Activated CD8-positive, alpha-beta memory T cell treated with anti-CD3 and anti-CD28 coated beads for 1 hour (primary cell): Measurements from ENCODE around the gene CREB5.

Source experiments
- DNase-seq, 2 donors: peaks; one replicate each; pipeline ENCODE4 v3.0.0-alpha.2; 2020; ENCODE audit warnings: low read depth in 1 of 2; ENCODE audit errors: extremely low read depth in 1 of 2

Gene CREB5

GRCh38 chr7:28629216-28629842 lies 217.0 kb downstream of the CREB5 start:
- DNase-seq, result no peak

- DNase-seq, result no peak
Observed at GRCh38 chr7:28630350-28630749, 218.0 kb downstream of the CREB5 start.

GRCh38 chr7:28631995-28632394 lies 219.7 kb downstream of the CREB5 start:
- DNase-seq, result no peak

GRCh38 chr7:28638914-28639313 lies 226.6 kb downstream of the CREB5 start:
- no peak for DNase-seq

DNA sequence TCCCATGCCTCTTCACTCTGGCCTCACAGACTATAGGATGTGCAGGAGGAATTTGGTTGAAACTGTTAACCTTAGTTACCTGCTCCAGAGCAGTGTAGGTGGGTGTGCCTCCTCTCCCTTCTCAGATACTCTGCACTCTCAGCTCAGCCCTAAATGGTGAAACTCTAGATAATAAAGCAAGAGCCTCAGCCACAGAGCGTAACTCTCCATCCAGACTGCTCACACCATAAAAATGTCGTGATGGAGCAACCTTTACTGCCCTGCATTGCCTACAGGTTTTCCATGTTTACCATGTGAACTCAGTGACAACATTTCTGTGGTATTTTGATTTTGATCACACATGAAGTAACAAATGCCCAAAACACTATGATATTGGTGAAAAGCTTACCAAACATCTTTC lies 227.7 kb downstream of the CREB5 start:
- DNase-seq, result no peak

GRCh38 chr7:28641752-28642545 lies 229.6 kb downstream of the CREB5 start:
- no peak for DNase-seq

DNA sequence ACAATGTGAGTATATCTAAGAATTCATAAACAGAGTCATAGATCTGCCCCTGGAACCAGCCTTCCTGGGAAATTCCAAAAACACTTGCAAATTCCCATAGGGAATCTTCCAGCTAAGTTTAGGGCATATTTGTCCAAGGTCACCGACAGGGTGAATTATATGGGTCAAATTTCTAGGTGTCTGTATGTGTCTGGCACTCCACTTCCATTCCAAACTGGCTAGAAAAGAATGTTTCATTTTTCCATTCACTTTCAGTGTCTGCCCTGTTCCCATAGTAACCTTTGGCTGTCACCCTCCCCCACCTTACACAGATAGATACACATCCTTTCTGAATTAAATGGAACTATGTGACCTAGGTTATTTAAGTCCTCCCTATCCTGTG lies 230.9 kb downstream of the CREB5 start:
- no peak for DNase-seq

GRCh38 chr7:28643584-28644340 lies 231.4 kb downstream of the CREB5 start:
- DNase-seq, result no peak

DNA sequence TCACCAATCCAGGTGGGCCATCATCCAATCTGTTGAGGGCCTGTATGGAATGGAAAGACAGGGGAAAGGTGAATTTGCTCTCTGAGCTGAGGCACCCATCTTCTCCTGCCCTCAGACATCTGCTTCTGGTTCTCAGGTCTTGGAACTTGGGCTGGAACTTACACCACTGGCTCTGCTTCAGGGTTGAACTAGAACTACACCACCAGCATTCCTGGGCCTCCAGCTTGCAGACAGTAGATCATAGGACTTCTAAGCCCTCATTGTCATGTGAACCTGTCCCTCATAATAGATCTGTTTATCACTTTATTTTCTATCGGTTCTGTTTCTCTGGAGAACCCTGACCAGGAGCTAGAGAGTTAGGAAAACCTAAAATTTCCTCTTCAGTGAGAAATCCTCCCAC lies 233.5 kb downstream of the CREB5 start:
- no peak for DNase-seq

- no peak for DNase-seq
Observed at GRCh38 chr7:28646376-28647075, 234.2 kb downstream of the CREB5 start.

DNA sequence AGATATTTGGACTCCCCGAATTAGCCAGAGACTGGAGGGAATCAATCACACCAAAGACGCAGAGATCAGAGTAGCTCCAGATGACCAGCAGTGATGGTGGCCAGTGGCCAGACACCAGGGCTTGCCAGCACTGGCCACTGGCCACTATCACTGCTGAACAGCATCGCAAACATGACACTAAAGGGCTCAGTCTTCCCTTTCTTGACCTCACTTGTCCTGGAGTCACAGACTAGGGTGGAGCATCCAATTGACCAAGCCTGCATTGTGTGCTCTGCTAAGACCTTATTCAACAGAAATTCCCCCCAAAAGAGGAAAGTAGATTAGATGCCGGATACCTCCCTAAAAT lies 234.7 kb downstream of the CREB5 start:
- DNase-seq, result no peak

- DNase-seq, result no peak
Observed at GRCh38 chr7:28649189-28649588, 236.9 kb downstream of the CREB5 start.

GRCh38 chr7:28649811-28650210 lies 237.5 kb downstream of the CREB5 start:
- DNase-seq, result no peak

DNA sequence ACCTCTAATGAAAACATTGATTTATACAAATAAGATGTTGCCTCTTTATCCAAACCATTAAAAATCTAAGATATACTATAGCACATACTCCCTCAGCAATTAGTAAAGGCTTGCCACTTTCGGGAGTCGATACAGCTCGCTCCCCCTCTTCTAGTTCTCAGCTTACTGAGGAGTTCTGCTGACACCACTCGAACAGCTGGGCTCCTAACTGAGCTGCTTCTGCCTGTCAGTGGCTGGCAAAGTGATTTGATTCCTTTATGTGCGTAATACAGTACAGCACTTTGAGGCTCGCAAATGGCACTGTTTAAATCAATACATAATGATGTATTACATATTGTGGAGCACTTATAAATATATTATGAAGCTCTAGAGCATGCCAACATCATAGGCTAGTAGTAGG lies 241.8 kb downstream of the CREB5 start:
- no peak for DNase-seq

GRCh38 chr7:28656529-28656928 lies 244.2 kb downstream of the CREB5 start:
- DNase-seq, result no peak

DNA sequence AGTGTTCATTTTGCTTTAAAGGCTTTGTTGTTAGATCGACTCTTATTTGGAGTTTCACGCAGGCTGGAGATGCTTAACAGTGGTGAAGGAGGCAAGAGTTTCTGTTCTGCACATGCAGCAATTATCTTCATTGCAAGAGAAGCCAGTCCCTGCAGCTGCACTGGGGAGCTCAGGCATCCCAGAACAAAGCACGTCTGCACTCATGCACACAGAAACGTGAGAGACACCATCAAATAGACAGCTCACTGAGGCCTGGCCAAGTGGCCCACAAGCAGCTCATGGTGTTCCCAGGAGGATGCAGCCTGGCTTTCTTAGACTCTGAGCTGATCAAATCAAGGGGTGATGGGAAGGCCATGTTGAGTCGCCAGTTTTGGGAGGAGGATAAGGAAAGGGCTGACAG lies 246.1 kb downstream of the CREB5 start:
- no peak for DNase-seq

GRCh38 chr7:28660132-28660531 lies 247.8 kb downstream of the CREB5 start:
- no peak for DNase-seq

- DNase-seq, result peak in 1 of 2 donors; percentile 6
Observed at GRCh38 chr7:28661826-28662595, 249.7 kb downstream of the CREB5 start.

DNA sequence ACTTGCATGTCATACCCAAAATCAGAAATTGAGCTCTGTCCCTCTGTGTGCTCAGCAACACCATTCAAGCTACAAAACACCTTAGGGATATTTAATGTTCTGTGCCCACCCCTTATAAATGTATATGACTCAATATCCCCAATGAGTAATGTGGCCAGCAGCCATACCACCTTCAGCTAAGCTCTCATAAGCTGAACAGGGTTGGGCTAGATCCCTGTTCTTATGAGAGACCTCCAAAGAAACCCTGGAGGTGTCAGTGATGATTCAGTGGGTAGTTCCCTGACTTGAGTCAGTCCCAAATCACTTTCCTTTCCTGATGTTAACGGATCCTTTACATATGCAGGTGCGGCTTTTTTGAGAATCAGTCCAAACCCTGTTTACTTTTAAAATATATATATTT lies 253.8 kb downstream of the CREB5 start:
- DNase-seq, result no peak

DNA sequence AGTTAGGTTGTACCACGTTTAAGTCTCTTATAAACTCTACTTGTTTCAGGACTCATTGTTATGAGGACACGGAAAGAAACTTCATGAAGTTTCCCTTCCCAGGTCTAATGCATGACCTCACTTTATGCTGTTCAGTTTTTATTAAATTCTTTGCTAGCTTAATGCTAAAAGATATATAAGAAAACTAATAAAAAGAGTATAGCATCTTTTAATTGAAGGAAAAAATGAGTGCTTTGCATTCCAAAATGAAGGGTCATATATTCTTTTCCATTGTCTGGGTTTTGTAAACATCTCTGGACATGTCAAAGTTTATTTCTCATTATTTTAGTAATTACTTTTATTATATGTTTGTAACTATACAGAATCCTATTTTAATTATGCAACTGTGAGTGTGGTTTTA lies 255.8 kb downstream of the CREB5 start:
- no peak for DNase-seq

- no peak for DNase-seq
Observed at GRCh38 chr7:28669330-28669729, 257.0 kb downstream of the CREB5 start.
